GM19395 (cell line): ENCODE data around the gene LRRN4CL.
"Not testable (repeated sequence)": the region's sequence is repeated elsewhere in the genome, so short reads cannot be mapped to it uniquely, and the experiment has no call there.

Source experiments
- ATAC-seq: cut with Tn5 transposase; IDR thresholded peaks from one replicate; pipeline ENCODE4 v1.9.1; 2021; ENCODE audit warnings: mild to moderate bottlenecking, moderate library complexity; ENCODE audit not compliant: unreplicated experiment

The LRRN4CL gene

GRCh38 chr11:62677156-62677555 lies 12.2 kb downstream of the LRRN4CL start:
- no peak for ATAC-seq

- ATAC-seq: no peak
Observed at GRCh38 chr11:62676698-62677097, 12.6 kb downstream of the LRRN4CL start.

GRCh38 chr11:62675415-62675814 lies 13.9 kb downstream of the LRRN4CL start:
- ATAC-seq: not testable (repeated sequence)

DNA sequence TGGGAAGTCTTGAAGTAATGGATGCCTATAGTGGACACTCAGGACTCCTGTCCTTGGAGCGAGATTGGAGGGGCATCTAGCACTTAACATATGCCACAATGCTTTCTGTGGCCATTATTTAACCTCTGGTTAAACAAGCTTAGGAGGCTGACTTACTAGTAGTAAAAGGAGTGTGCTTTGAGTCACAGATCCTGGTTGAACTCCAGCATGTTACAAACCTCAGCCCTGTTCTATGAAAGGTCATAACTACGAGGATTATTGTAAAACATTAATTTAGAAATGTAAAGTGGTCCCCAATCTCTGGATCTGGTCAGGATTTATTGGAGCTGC lies 16.2 kb downstream of the LRRN4CL start:
- no peak for ATAC-seq

DNA sequence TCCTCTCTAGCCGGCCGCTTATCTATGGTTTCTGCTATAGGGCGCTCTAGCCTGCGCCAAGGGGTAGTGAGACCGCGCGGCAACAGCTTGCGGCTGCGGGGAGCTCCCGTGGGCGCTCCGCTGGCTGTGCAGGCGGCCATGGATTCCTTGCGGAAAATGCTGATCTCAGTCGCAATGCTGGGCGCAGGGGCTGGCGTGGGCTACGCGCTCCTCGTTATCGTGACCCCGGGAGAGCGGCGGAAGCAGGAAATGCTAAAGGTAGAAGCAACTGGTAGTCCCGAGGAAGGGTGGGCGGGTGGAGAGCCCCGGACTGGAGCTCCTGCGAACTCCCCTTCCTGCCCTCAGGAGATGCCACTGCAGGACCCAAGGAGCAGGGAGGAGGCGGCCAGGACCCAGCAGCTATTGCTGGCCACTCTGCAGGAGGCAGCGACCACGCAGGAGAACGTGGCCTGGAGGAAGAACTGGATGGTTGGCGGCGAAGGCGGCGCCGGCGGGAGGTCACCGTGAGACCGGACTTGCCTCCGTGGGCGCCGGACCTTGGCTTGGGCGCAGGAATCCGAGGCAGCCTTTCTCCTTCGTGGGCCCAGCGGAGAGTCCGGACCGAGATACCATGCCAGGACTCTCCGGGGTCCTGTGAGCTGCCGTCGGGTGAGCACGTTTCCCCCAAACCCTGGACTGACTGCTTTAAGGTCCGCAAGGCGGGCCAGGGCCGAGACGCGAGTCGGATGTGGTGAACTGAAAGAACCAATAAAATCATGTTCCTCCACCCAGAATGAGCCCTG lies 17.5 kb downstream of the LRRN4CL start, which contains the start of the genes LBHD1 and UQCC3:
Gene LBHD1 (minus strand): TSS at position 660 of the 782 bp plus-strand sequence. CDS start 2,236 bp downstream, outside the sequence.
Gene UQCC3 (plus strand): TSS at position 66 of the 782 bp plus-strand sequence. CDS start 73 bp downstream, at position 139.
- ATAC-seq: peak; percentile 63

GRCh38 chr11:62671236-62671607 lies 18.1 kb downstream of the LRRN4CL start:
- ATAC-seq: peak; percentile 6

GRCh38 chr11:62669420-62670161 lies 19.7 kb downstream of the LRRN4CL start:
- no peak for ATAC-seq

GRCh38 chr11:62667460-62667859 lies 21.9 kb downstream of the LRRN4CL start:
- no peak for ATAC-seq

- ATAC-seq: no peak
Observed at GRCh38 chr11:62666259-62666926, 22.9 kb downstream of the LRRN4CL start.

GRCh38 chr11:62665599-62666258 lies 23.6 kb downstream of the LRRN4CL start:
- ATAC-seq: peak; percentile 35

DNA sequence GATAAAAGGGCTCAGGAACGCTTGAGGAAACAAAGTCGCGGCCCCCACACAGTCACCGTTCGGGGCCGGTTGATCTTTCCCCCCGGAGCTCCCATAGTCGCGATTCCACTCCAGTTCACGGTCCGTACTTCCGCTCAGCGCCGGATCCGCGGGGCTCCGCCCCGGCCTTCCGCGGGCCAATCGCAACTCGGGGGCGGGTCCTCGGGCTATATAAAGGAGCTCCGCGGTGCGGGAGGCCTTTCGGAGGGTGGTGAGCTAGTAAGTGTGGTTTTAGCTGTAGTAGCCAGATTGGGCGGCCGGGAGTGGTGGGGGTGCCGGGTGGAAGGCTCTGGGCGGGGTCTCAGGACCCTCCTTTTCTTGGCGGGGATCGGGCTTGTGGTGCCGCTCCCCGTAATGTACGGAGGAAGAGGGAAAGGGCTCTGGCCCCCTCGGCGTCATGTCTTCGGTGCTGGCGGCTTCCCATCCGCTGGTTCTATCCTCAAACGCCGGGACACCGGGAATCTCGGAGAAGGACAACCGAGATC lies 24.2 kb downstream of the LRRN4CL start, which contains the start of the genes C11orf98 and CSKMT:
Gene C11orf98 (minus strand): TSS at position 136 of the 524 bp plus-strand sequence. CDS start 41 bp downstream, at position 95.
Gene CSKMT (plus strand): TSS at position 238 of the 524 bp plus-strand sequence. CDS start 568 bp downstream, outside the sequence.
- ATAC-seq: peak; percentile 84

DNA sequence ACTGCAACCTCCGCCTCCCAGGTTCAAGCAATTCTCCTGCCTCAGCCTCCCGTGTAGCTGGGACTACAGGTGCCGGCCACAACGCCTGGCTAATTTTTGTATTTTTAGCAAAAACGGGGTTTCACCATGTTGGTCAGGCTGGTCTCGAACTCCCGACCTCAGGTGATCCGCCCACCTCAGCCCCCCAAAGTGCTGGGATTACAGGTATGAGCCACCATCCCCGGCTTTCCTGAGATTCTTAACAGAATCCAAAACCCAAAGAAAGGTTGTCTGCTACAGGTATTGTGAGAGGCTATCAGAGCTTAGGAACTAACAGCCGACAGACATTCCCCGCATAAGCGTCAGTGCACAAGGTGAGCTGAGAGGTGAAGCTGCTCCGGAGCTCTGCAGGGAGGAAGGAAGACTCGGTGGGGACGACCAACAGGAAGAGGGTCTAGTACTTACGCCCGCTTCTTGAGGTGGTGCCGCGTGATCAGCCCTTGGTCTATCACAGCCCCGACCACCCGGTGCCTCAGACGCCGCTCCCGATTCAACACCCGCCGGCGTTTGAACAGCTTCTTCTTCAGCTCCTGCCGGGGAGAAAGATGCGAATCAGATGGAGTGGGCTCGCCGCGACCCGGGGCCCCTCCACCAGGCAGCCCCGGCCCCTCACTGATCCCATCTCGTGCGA lies 24.8 kb downstream of the LRRN4CL start:
- peak; percentile 53 for ATAC-seq

GRCh38 chr11:62656796-62657429 lies 32.4 kb downstream of the LRRN4CL start:
- ATAC-seq: no peak

- ATAC-seq: no peak
Observed at GRCh38 chr11:62654297-62654696, 35.0 kb downstream of the LRRN4CL start.

DNA sequence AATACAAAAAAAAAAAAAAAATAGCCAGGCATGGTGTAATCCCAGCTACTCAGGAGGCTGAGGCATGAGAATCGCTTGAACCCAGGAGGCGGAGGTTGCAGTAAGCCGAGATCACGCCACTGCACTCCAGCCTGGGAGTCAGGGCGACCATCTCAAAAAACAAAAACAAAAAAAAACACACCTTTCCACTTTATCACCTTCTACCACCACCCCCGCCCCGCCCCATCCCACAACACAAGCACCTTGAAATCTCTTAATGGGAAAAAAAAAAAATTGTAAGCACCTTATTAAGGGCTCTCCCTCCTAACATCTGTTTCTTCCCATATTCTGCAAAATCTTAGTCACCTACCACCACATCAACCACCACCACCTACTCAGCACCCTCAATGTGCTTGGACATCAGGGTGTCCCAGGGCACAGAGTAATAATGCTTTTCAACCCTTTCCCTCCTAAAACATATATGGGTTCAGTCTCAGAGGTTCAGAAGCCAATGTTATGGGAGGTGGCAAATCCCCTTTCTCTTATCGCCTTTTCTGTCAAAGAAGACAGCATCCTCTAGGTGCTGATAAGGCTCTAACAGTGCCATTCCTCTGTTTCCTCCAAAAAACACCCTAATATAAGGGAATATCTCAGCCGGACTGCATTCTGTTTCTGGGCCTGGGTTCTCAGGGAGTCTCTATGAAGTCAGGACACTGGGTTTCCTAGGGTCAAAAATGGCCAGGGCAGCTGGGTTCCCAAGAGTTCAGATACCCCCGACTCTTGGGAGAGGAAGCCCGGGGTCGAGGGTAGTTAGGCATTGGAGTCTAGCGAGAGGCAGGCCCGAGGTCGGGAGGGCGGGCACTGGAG lies 36.9 kb downstream of the LRRN4CL start:
- ATAC-seq: peak; percentile 3

DNA sequence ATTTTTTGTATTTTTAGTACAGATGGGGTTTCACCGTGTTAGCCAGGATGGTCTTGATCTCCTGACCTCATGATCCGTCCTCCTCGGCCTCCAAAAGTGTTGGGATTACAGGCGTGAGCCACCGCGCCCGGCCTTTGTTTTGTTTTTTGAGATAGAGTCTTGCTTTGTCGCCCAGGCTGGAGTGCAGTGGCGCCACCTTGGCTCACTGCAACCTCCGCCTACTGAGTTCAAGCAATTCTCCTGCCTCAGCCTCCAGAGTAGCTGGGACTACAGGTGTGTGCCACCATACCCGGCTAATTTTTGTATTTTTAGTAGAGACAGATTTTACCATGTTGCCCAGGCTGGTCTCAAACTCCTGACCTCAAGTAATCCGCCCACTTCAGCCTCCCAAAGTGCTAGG lies 39.0 kb downstream of the LRRN4CL start:
- not testable (repeated sequence) for ATAC-seq

GRCh38 chr11:62649486-62649885 lies 39.8 kb downstream of the LRRN4CL start:
- no peak for ATAC-seq

GRCh38 chr11:62648967-62649364 lies 40.4 kb downstream of the LRRN4CL start:
- no peak for ATAC-seq
